ENCODE measurements around the gene ZNF662. TPM values are rescaled to one million over a fixed set of nuclear protein-coding genes. Genes with fewer than 3 reads are reported as not detected.

Gene ZNF662
- total RNA-seq, 2 donors from 2014 or later: 1.7 to 2.7 TPM

DNA sequence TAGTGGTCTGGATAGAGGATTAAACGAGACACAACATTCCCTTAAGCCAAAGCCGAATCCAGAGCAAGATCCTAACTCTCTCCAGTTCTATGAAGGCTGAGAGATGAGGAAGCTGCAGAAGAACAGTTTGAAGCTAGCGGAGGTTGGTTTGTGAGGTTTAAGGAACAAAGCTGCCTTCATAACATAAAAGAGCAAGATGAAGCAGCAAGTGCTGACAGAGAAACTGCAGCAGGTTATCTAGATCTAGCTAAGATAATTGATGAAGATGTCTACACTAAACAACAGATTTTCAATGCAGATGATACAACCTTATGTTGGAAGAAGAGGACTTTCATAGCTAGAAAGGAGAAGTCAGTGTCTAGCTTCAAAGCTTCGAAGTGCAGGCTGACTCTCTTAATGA, 58.3 kb downstream of the ZNF662 start:
- Histone ChIP-seq H3K9me3 (no peaks in the 10 kb centered on the region), H3K27ac (no peak overlapping the region), H3K4me3 (no peak overlapping the region), H3K36me3 (no peaks in the 10 kb centered on the region), H3K4me1 (no peaks in the 10 kb centered on the region), H3K27me3 (no peaks in the 10 kb centered on the region)
- TF ChIP-seq, protein P1, sequence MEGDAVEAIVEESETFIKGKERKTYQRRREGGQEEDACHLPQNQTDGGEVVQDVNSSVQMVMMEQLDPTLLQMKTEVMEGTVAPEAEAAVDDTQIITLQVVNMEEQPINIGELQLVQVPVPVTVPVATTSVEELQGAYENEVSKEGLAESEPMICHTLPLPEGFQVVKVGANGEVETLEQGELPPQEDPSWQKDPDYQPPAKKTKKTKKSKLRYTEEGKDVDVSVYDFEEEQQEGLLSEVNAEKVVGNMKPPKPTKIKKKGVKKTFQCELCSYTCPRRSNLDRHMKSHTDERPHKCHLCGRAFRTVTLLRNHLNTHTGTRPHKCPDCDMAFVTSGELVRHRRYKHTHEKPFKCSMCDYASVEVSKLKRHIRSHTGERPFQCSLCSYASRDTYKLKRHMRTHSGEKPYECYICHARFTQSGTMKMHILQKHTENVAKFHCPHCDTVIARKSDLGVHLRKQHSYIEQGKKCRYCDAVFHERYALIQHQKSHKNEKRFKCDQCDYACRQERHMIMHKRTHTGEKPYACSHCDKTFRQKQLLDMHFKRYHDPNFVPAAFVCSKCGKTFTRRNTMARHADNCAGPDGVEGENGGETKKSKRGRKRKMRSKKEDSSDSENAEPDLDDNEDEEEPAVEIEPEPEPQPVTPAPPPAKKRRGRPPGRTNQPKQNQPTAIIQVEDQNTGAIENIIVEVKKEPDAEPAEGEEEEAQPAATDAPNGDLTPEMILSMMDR (IDR thresholded peaks at IDR 0.05): no peak
- no peak for DNase-seq (ENCODE audit: low spot score)

Other genes starting within 250 kb of the ZNF662 start
- under 1 TPM; 0.15 to 0.63 TPM for gene KLHL40, start 220.6 kb upstream of the ZNF662 start, total RNA-seq
- 100 to 1,000 TPM; 444 to 908 TPM for gene HHATL, start 203.3 kb upstream of the ZNF662 start, total RNA-seq
- gene CCDC13, start 132.9 kb upstream of the ZNF662 start, total RNA-seq: under 1 TPM in 1 of 2 donors, not detected in 1; 0.35 TPM
- gene HIGD1A, start 101.7 kb upstream of the ZNF662 start, total RNA-seq: 100 to 1,000 TPM; 213 to 299 TPM
- 1 to 10 TPM in 1 of 2 donors, under 1 TPM in 1; 0.78 to 6.2 TPM for gene ACKR2, start 96.7 kb upstream of the ZNF662 start, total RNA-seq
- not detected for gene CYP8B1, start 30.3 kb upstream of the ZNF662 start, total RNA-seq
- 1 to 10 TPM; 1.5 to 2.1 TPM for gene GASK1A, start 73.2 kb downstream of the ZNF662 start, total RNA-seq
- gene POMGNT2, start 199.9 kb downstream of the ZNF662 start, total RNA-seq: 10 to 100 TPM; 28.0 to 33.1 TPM

Measured in right atrium auricular region (tissue), 2 donors.